H9 (cell line): ENCODE data around the gene LMLN. TPM values are rescaled to one million over a fixed set of nuclear protein-coding genes. Genes with fewer than 3 reads are reported as not detected.

Experiments
- DNase-seq: peaks from one replicate; pipeline ENCODE4 v3.0.0-alpha.2; 2017
- H2AFZ ChIP-seq: one replicate; pipeline ENCODE4 v1.6.1; 2013; ENCODE audit warnings: mild to moderate bottlenecking, low read length, control low read depth, moderate library complexity
- H2AK5ac ChIP-seq: 2 replicates; pipeline ENCODE4 v1.6.1; 2013; ENCODE audit warnings: low read length, control low read depth, mixed read lengths; ENCODE audit not compliant: insufficient read length
- H2BK120ac ChIP-seq: one replicate; pipeline ENCODE4 v1.6.1; 2013; ENCODE audit warnings: low read depth, mild to moderate bottlenecking, low read length, control low read depth, inconsistent platforms; ENCODE audit not compliant: poor library complexity, severe bottlenecking
- H2BK12ac ChIP-seq: 2 replicates; pipeline ENCODE4 v1.6.1; 2013; ENCODE audit warnings: low read length, control low read depth, mixed read lengths, low read depth; ENCODE audit not compliant: insufficient read length
- H2BK15ac ChIP-seq: 2 replicates; pipeline ENCODE4 v1.6.1; 2013; ENCODE audit warnings: low read depth, low read length, control low read depth
- H2BK20ac ChIP-seq: one replicate; pipeline ENCODE4 v1.6.1; 2013; ENCODE audit warnings: low read depth, mild to moderate bottlenecking, low read length, control low read depth, inconsistent platforms; ENCODE audit not compliant: poor library complexity, severe bottlenecking
- H2BK5ac ChIP-seq: 2 replicates; pipeline ENCODE4 v1.6.1; 2013; ENCODE audit warnings: low read length, control low read depth, mixed read lengths; ENCODE audit not compliant: insufficient read length
- H3K14ac ChIP-seq: 2 replicates; pipeline ENCODE4 v1.6.1; 2013; ENCODE audit warnings: low read length, control low read depth; ENCODE audit not compliant: insufficient read depth
- H3K18ac ChIP-seq: 2 replicates; pipeline ENCODE4 v1.6.1; 2013; ENCODE audit warnings: low read depth, mild to moderate bottlenecking, mixed read lengths, low read length, control low read depth; ENCODE audit not compliant: insufficient read length
- H3K23ac ChIP-seq: 2 replicates; pipeline ENCODE4 v1.6.1; 2013; ENCODE audit warnings: low read length, control low read depth, mixed read lengths, low read depth; ENCODE audit not compliant: insufficient read length
- H3K23me2 ChIP-seq: 2 replicates; pipeline ENCODE4 v1.6.1; 2013; ENCODE audit warnings: low read depth, mild to moderate bottlenecking, mixed read lengths, low read length, control low read depth; ENCODE audit not compliant: insufficient read length, poor library complexity, severe bottlenecking
- H3K27ac ChIP-seq: 2 replicates; pipeline ENCODE4 v1.5.1; 2013; ENCODE audit warnings: low read length, control low read depth, mixed read lengths, low read depth; ENCODE audit not compliant: insufficient read length
- H3K27me3 ChIP-seq: 2 replicates; pipeline ENCODE4 v1.6.1; 2013; ENCODE audit warnings: low read length, control low read depth, inconsistent platforms; ENCODE audit not compliant: insufficient read depth
- H3K4ac ChIP-seq: 2 replicates; pipeline ENCODE4 v1.6.1; 2013; ENCODE audit warnings: low read depth, mild to moderate bottlenecking, control low read depth, inconsistent platforms, low read length, moderate library complexity
- H3K4me1 ChIP-seq: 2 replicates; pipeline ENCODE4 v1.6.1; 2013; ENCODE audit warnings: low read length, control low read depth, inconsistent platforms; ENCODE audit not compliant: insufficient read depth
- H3K4me2 ChIP-seq: 2 replicates; pipeline ENCODE4 v1.6.1; 2013; ENCODE audit warnings: low read length, control low read depth, mixed read lengths; ENCODE audit not compliant: insufficient read length, insufficient read depth
- H3K56ac ChIP-seq: 2 replicates; pipeline ENCODE4 v1.6.1; 2013; ENCODE audit warnings: low read depth, mild to moderate bottlenecking, mixed read lengths, low read length, control low read depth; ENCODE audit not compliant: insufficient read length
- H3K79me1 ChIP-seq: 2 replicates; pipeline ENCODE4 v1.6.1; 2013; ENCODE audit warnings: low read depth, mild to moderate bottlenecking, moderate library complexity, low read length, control low read depth, inconsistent platforms; ENCODE audit not compliant: insufficient read depth, poor library complexity, severe bottlenecking
- H3K79me2 ChIP-seq: 2 replicates; pipeline ENCODE4 v1.6.1; 2013; ENCODE audit warnings: low read length, control low read depth, inconsistent platforms; ENCODE audit not compliant: insufficient read depth
- H3K9ac ChIP-seq: 2 replicates; pipeline ENCODE4 v1.6.1; 2013; ENCODE audit warnings: low read length, control low read depth, mixed read lengths; ENCODE audit not compliant: insufficient read length; ENCODE audit errors: extremely low read depth
- H3K9me3 ChIP-seq: one replicate; pipeline ENCODE4 v1.6.1; 2013; ENCODE audit warnings: low read depth, low read length, inconsistent platforms; ENCODE audit not compliant: control insufficient read depth
- H3T11ph ChIP-seq: one replicate; pipeline ENCODE4 v1.6.1; 2013; ENCODE audit warnings: mild to moderate bottlenecking, low read length, control low read depth, inconsistent platforms
- H4K20me1 ChIP-seq: one replicate; pipeline ENCODE4 v1.6.1; 2013; ENCODE audit not compliant: control insufficient read depth, insufficient read length, insufficient read depth
- H4K5ac ChIP-seq: 2 replicates; pipeline ENCODE4 v1.6.1; 2013; ENCODE audit warnings: low read depth, mild to moderate bottlenecking, mixed read lengths, low read length, control low read depth; ENCODE audit not compliant: insufficient read length
- H4K8ac ChIP-seq: replicated peaks from 2 replicates; pipeline ENCODE4 v1.6.1; 2013; ENCODE audit warnings: low read length, control low read depth, mixed read lengths, low read depth; ENCODE audit not compliant: insufficient read length
- H4K91ac ChIP-seq: 2 replicates; pipeline ENCODE4 v1.6.1; 2013; ENCODE audit warnings: low read depth, mild to moderate bottlenecking, moderate library complexity, mixed read lengths, low read length, control low read depth; ENCODE audit not compliant: insufficient read length
- H3K27ac Mint-ChIP-seq, 3 experiments: 2 replicates in 2 of 3; 3 replicates in 1 of 3; pipeline ENCODE4 v1.8.0; 2020 to 2021; ENCODE audit warnings: mixed read lengths in 3 of 3, mild to moderate bottlenecking in 1 of 3, moderate library complexity in 1 of 3
- H3K27me3 Mint-ChIP-seq: 2 replicates; pipeline ENCODE4 v1.8.0; 2021; ENCODE audit warnings: low read depth, mild to moderate bottlenecking, moderate library complexity, mixed read lengths
- H3K36me3 Mint-ChIP-seq, 3 experiments: 2 replicates in 2 of 3; 3 replicates in 1 of 3; pipeline ENCODE4 v1.8.0; 2020 to 2021; ENCODE audit warnings: low read depth in 3 of 3, mixed read lengths in 3 of 3; ENCODE audit not compliant: insufficient read depth in 1 of 3
- H3K4me1 Mint-ChIP-seq, 2 experiments: 2 replicates each; pipeline ENCODE4 v1.8.0; 2020; ENCODE audit warnings: mixed read lengths in 2 of 2
- H3K4me3 Mint-ChIP-seq, 2 experiments: 2 replicates in 1 of 2; 3 replicates in 1 of 2; pipeline ENCODE4 v1.8.0; 2020 to 2021; ENCODE audit warnings: mild to moderate bottlenecking in 2 of 2, mixed read lengths in 2 of 2, moderate library complexity in 1 of 2
- H3K9me3 Mint-ChIP-seq, 2 experiments: 2 replicates in 1 of 2; 3 replicates in 1 of 2; pipeline ENCODE4 v1.8.0; 2020; ENCODE audit warnings: mild to moderate bottlenecking in 2 of 2, mixed read lengths in 2 of 2, moderate library complexity in 1 of 2
- CTCF ChIP-seq: fragments of 200-600 bp; sonication (generic); conservative IDR thresholded peaks from 3 replicates; pipeline ENCODE4 v1.8.0; 2021; ENCODE audit warnings: antibody characterized with exemption, mild to moderate bottlenecking
- WGBS: extraction: QIAGEN DNeasy Blood & Tissue Kit; methylation state at CpG from one replicate; pipeline ENCODE4 v1.1.7; 2013; ENCODE audit warnings: missing lambda C conversion rate, low lambda C conversion rate, mixed read lengths; ENCODE audit not compliant: insufficient read length; ENCODE audit errors: extremely low coverage; 5-methylcytosine and 5-hydroxymethylcytosine counted together
- total RNA-seq: library from RNA; stranded (reverse); gene quantifications from 2 replicates; pipeline ENCODE4 v1.2.1, GENCODE V29; 2021

Gene LMLN
- total RNA-seq, 1 experiment from 2014 or later, result 3.8 TPM

GRCh38 chr3:197956626-197956988 lies 3.4 kb upstream of the LMLN start:
- H3K27me3 Mint-ChIP-seq, result peaks cover 8% of the 10 kb centered on the region
- H3K4me1 Mint-ChIP-seq, result peaks cover 38 to 40% of the 10 kb centered on the region in 2 experiments
- H2BK120ac ChIP-seq, result no peak overlapping the region
- H3K27ac ChIP-seq, result peak overlapping the region; percentile 21
- H3K79me2 ChIP-seq, result no peaks in the 10 kb centered on the region
- H2BK5ac ChIP-seq, result no peak overlapping the region
- no peak overlapping the region for H2AK5ac ChIP-seq
- no peak overlapping the region for H3K18ac ChIP-seq
- H3K27me3 ChIP-seq, result no peaks in the 10 kb centered on the region
- H2BK20ac ChIP-seq, result no peak overlapping the region
- H4K8ac ChIP-seq, result no peak overlapping the region
- no peak overlapping the region; a peak in 1 of 5 replicates for H3K4me3 Mint-ChIP-seq
- peaks cover 4% of the 10 kb centered on the region for H3K79me1 ChIP-seq
- H3K9me3 Mint-ChIP-seq, result no peaks in the 10 kb centered on the region
- H3K27ac Mint-ChIP-seq, result peak overlapping the region in 2 of 3 experiments; percentile 2 to 58; a peak in 4 of 7 replicates
- H4K91ac ChIP-seq, result no peak overlapping the region
- no peak overlapping the region for H3K23ac ChIP-seq
- DNase-seq, result no peak
- H4K20me1 ChIP-seq, result no peaks in the 10 kb centered on the region
- no peak for TF ChIP-seq CTCF
- no peak overlapping the region for H3T11ph ChIP-seq
- no peak overlapping the region for H3K56ac ChIP-seq
- H3K36me3 Mint-ChIP-seq, result peaks cover 29 to 53% (median 50%) of the 10 kb centered on the region in 3 experiments
- peaks cover 2% of the 10 kb centered on the region; the same call in 1 of the 2 replicates for H3K4me1 ChIP-seq
- WGBS, result no CpG with 5 or more reads among the region's 2 CpGs
- H4K5ac ChIP-seq, result no peak overlapping the region
- no peak overlapping the region for H2AFZ ChIP-seq
- H3K4me2 ChIP-seq, result no peak overlapping the region
- no peak overlapping the region for H2BK15ac ChIP-seq
- H3K23me2 ChIP-seq, result peaks cover 7% of the 10 kb centered on the region
- no peak overlapping the region for H3K14ac ChIP-seq
- H3K4ac ChIP-seq, result no peak overlapping the region
- no peak overlapping the region for H3K9ac ChIP-seq
- no peaks in the 10 kb centered on the region for H3K9me3 ChIP-seq
- H2BK12ac ChIP-seq, result no peak overlapping the region
